Activated CD4-positive, alpha-beta T cell treated with anti-CD3 and anti-CD28 coated beads, Interleukin-2, amount 10 ng/mL, durations not matched to agents 7 days and 5 days (primary cell): ENCODE measurements around the gene OR14C36. TPM values are rescaled to one million over a fixed set of nuclear protein-coding genes. Genes with fewer than 3 reads are reported as not detected.
"Not testable (repeated sequence)": the region's sequence is repeated elsewhere in the genome, so short reads cannot be mapped to it uniquely, and the experiment has no call there.

Experiments
- CTCF ChIA-PET: fragments of 350-600 bp; sonication (Branson Sonifier 250); formaldehyde crosslinking; loops from one replicate; lab custom pipeline; 2021; ENCODE audit warnings: antibody characterized with exemption; lab: Charles Lee
- POLR2A ChIA-PET: fragments of 350-600 bp; sonication (Branson Sonifier 250); formaldehyde crosslinking; loops from one replicate; lab custom pipeline; 2021; ENCODE audit warnings: antibody characterized with exemption; lab: Charles Lee
- DNase-seq: peaks from one replicate; pipeline ENCODE4 v3.0.0-alpha.2; 2020
- H3K27ac Mint-ChIP-seq: one replicate; pipeline ENCODE4 v1.8.0; 2021; ENCODE audit warnings: mild to moderate bottlenecking, moderate library complexity, mixed read lengths
- H3K27me3 Mint-ChIP-seq: one replicate; pipeline ENCODE4 v1.8.0; 2021; ENCODE audit warnings: mixed read lengths
- H3K36me3 Mint-ChIP-seq: one replicate; pipeline ENCODE4 v1.8.0; 2021; ENCODE audit warnings: low read depth, mixed read lengths
- H3K4me1 Mint-ChIP-seq: one replicate; pipeline ENCODE4 v1.8.0; 2021; ENCODE audit warnings: mixed read lengths
- H3K4me3 Mint-ChIP-seq: one replicate; pipeline ENCODE4 v1.8.0; 2021; ENCODE audit warnings: mild to moderate bottlenecking, moderate library complexity, mixed read lengths
- H3K9me3 Mint-ChIP-seq: one replicate; pipeline ENCODE4 v1.8.0; 2021; ENCODE audit warnings: mixed read lengths
- total RNA-seq, 2 experiments: library from RNA; stranded (reverse); gene quantifications; one replicate each; pipeline ENCODE4 v1.2.3, GENCODE V29; 2021

The OR14C36 gene, protein sequence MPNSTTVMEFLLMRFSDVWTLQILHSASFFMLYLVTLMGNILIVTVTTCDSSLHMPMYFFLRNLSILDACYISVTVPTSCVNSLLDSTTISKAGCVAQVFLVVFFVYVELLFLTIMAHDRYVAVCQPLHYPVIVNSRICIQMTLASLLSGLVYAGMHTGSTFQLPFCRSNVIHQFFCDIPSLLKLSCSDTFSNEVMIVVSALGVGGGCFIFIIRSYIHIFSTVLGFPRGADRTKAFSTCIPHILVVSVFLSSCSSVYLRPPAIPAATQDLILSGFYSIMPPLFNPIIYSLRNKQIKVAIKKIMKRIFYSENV
- not detected for total RNA-seq

DNA sequence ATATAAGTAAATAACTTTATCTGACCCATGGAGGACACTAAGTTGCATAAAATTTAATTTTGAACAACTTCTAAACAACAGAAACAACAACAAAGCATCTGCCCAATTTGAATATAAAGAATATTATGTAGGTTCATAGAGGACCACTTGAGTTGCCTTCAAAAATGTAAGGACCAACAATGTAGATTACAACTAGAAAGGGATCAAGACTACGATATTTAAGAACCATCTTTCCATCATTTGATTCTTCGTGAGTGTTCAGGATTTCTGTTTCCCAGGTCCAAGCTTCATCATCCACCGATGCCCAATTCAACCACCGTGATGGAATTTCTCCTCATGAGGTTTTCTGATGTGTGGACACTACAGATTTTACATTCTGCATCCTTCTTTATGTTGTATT lies at the start of gene OR14C36:
Gene OR14C36, plus strand, starts transcription at position 301 of the 400 bp plus-strand sequence. Its CDS starts 0 bp downstream, at position 301.
- Mint-ChIP-seq H3K36me3 (no peaks in the 10 kb centered on the region), H3K9me3 (no peaks in the 10 kb centered on the region), H3K27ac (no peak within 1 kb of the TSS), H3K27me3 (no peaks in the 10 kb centered on the region), H3K4me1 (no peaks in the 10 kb centered on the region), H3K4me3 (no peak within 1 kb of the TSS)
- CTCF ChIA-PET = no interaction called here
- DNase-seq = no peak
- POLR2A ChIA-PET = no interaction called here

DNA sequence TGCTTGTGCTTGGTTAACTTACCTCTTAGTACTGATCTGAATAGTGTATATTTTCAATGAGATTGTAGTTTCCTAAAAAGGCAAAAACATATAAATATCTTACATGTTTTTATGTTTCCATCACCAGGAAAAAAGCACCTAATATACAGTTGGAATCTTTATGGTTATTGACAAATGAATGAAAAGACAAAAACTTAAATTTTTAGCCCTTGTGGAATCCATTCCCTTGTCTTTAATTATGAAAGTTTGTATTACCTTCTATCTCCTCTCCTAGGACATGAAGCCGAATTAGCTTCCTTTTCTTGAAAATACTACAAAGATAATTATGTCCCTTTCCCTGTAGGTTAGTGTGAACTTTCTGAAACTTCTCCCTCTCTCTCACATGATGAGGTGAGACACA lies 45.3 kb upstream of the OR14C36 start, which contains the start of gene OR2T12:
Gene OR2T12, minus strand, starts transcription at position 101 of the 400 bp plus-strand sequence. CDS start 7,846 bp downstream, outside the sequence.
- no peaks in the 10 kb centered on the region for H3K9me3 Mint-ChIP-seq
- no peaks in the 10 kb centered on the region for H3K4me1 Mint-ChIP-seq
- POLR2A ChIA-PET = no interaction called here
- H3K27me3 Mint-ChIP-seq = no peaks in the 10 kb centered on the region
- DNase-seq = no peak
- no peak within 1 kb of the TSS for H3K27ac Mint-ChIP-seq
- CTCF ChIA-PET = no interaction called here
- H3K4me3 Mint-ChIP-seq = no peak within 1 kb of the TSS
- H3K36me3 Mint-ChIP-seq = no peaks in the 10 kb centered on the region

DNA sequence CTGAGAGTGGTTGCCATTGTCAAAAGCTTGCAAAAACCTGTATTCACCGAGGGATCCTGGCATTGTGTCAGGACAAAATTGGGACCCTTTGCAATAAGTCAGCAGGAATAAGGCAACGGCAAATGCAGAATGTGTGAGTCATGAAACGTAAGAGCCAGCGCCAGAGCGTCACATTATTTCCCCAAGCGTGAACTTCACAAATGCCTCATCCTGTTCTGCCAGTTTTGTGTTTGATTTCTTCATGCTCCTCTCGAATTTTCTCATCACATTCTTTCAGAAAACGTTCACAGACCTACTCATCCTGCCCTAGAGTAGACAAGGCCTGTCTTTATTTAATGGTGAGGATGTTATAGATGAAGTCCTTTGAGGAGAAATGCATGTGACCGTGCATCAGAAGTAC lies 42.9 kb upstream of the OR14C36 start:
- H3K9me3 Mint-ChIP-seq, CTCF ChIA-PET, POLR2A ChIA-PET: not testable (repeated sequence)

DNA sequence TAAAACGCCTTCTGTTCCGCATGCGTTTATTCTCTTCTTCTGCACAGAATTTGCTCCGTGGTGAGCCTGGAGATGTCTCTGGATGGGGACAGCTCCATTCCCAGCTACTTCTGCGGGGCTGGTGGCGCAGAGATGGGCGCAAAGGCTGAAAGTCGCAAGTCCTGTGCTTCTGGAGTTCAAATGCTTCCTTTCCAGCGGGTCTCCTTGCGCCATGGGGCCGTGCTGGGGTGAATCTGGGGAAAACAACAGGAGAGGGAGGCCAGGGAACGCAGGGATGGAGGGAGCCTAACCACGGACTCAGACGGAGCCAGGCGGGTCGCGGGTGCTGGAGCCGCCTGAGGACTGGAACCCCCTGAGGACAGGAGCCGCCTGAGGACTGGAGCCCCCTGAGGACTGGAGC lies 42.5 kb upstream of the OR14C36 start:
- ChIA-PET POLR2A (no interaction called here), CTCF (no interaction called here)

More for the DNA sequence above, 42.9 kb upstream of the OR14C36 start:
- H3K4me3 Mint-ChIP-seq, H3K27ac Mint-ChIP-seq, H3K27me3 Mint-ChIP-seq, DNase-seq, H3K36me3 Mint-ChIP-seq, H3K4me1 Mint-ChIP-seq: not testable (repeated sequence)

DNA sequence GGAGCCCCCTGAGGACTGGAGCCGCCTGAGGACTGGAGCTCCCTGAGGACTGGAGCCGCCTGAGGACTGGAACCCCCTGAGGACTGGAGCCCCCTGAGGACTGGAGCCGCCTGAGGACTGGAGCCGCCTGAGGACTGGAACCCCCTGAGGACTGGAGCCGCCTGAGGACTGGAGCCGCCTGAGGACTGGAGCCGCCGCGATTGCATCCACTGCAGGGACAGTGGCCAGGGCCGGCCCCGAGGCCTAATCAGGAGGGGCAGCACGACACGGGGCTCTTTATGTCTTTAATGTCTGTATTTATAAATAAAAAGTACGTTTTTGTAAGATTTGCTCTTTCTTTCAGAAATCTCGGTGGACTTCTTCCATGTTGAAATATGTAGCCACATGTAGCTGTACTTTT lies 41.8 kb upstream of the OR14C36 start:
- H3K4me3 Mint-ChIP-seq, H3K9me3 Mint-ChIP-seq, H3K27ac Mint-ChIP-seq, DNase-seq, POLR2A ChIA-PET, H3K27me3 Mint-ChIP-seq, H3K36me3 Mint-ChIP-seq, CTCF ChIA-PET, H3K4me1 Mint-ChIP-seq: not testable (repeated sequence)

More for the DNA sequence above, 42.5 kb upstream of the OR14C36 start:
- no peak overlapping the region for H3K4me3 Mint-ChIP-seq
- H3K27me3 Mint-ChIP-seq = no peaks in the 10 kb centered on the region
- H3K9me3 Mint-ChIP-seq = no peaks in the 10 kb centered on the region
- DNase-seq = no peak
- no peaks in the 10 kb centered on the region for H3K4me1 Mint-ChIP-seq
- no peak overlapping the region for H3K27ac Mint-ChIP-seq
- H3K36me3 Mint-ChIP-seq = no peaks in the 10 kb centered on the region

DNA sequence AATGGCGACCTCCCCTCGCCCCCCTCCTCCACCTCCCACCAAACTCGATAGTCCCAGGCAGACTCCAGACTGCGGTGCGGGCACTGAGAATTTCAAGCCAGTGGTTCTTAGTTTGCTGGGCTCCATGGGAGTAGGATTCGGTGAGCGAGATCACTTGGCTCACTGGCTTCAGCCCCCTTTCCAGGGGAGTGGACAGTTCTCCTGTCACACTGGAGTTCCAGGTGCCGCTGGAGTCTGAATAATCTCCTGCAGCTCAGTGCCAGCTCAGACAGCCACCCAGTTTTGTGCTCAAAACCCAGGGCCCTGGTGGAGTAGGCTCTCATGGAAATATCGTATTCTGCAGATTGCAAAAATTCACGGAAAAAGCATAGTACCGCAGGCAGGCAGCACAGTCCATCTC lies 31.8 kb upstream of the OR14C36 start:
- H3K27ac Mint-ChIP-seq = no peak overlapping the region
- peaks cover 3% of the 10 kb centered on the region for H3K9me3 Mint-ChIP-seq
- POLR2A ChIA-PET = no interaction called here
- H3K4me1 Mint-ChIP-seq = no peaks in the 10 kb centered on the region
- no peak for DNase-seq
- CTCF ChIA-PET = no interaction called here
- no peak overlapping the region for H3K4me3 Mint-ChIP-seq
- no peaks in the 10 kb centered on the region for H3K27me3 Mint-ChIP-seq
- no peaks in the 10 kb centered on the region for H3K36me3 Mint-ChIP-seq

DNA sequence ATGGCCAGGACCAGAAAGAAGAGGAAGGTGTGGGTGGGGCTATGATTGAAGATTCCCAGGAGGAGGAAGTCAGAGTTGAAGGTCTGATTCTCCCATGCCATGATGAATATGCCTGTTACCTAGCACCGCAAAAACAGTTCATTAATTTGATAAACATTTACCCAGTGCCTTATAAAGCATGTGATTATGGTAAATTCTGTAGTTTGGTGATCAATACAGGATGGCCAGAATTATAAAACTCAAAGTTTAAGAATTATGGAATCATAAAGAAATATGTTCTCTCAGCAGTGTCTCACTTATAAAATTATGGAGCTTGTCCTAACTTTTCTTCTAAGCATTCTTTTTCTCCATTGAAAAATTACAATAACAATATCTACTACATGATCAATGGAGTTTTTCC lies 24.1 kb upstream of the OR14C36 start, which contains the start of gene OR2M7:
Gene OR2M7, minus strand, starts transcription at position 101 of the 400 bp plus-strand sequence. Its CDS starts 0 bp downstream, at position 101.
- POLR2A ChIA-PET = no interaction called here
- H3K9me3 Mint-ChIP-seq = no peaks in the 10 kb centered on the region
- no peaks in the 10 kb centered on the region for H3K27me3 Mint-ChIP-seq

DNA sequence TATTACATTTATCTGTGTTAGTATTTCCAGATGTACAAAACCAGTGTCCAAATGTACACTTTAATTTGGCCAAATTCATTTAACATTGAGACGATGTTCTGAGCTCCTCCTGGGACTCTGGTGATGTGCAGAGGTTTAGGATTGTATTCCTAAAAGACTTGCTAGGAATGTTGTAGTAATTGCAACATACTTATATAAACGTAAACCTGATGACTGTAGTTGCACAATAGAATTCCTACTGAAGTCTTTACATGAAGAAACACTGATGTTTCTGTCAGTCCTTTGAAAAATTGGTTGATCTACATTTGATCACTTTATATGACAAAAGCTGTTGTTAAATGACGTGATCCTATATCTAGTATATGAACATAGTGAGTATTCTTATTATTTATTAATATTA lies 5.1 kb upstream of the OR14C36 start:
- H3K4me1 Mint-ChIP-seq = no peaks in the 10 kb centered on the region
- no peaks in the 10 kb centered on the region for H3K9me3 Mint-ChIP-seq
- ChIA-PET POLR2A (no interaction called here), CTCF (no interaction called here)
- H3K27ac Mint-ChIP-seq = no peak overlapping the region
- no peak overlapping the region for H3K4me3 Mint-ChIP-seq
- no peaks in the 10 kb centered on the region for H3K27me3 Mint-ChIP-seq
- DNase-seq = no peak
- no peaks in the 10 kb centered on the region for H3K36me3 Mint-ChIP-seq

More for the DNA sequence above, 24.1 kb upstream of the OR14C36 start, which contains the start of gene OR2M7:
- no peak for DNase-seq
- CTCF ChIA-PET = no interaction called here
- no peaks in the 10 kb centered on the region for H3K36me3 Mint-ChIP-seq
- no peak within 1 kb of the TSS for H3K4me3 Mint-ChIP-seq
- H3K4me1 Mint-ChIP-seq = no peaks in the 10 kb centered on the region
- H3K27ac Mint-ChIP-seq = no peak within 1 kb of the TSS

DNA sequence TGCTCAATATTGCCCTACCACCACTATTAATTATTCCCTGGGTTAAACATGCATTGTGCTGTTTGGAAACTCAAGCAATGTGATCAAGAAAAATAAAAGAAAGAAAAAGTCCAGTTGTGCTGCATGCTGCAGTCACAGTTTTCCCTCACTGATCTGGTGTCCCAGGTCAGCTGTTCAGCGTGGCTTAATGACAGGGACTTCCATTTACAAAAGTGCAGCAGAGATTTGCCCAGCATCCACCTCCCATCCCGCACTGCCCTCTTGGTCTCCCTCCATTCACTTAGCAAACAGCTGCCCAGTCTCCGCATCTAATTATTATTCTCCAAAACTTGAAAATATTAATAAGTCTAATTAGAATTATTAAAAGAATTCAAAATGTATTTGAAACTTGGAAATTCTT lies 10.8 kb downstream of the OR14C36 start:
- CTCF ChIA-PET = no interaction called here
- Mint-ChIP-seq H3K9me3 (no peaks in the 10 kb centered on the region), H3K36me3 (no peaks in the 10 kb centered on the region)

DNA sequence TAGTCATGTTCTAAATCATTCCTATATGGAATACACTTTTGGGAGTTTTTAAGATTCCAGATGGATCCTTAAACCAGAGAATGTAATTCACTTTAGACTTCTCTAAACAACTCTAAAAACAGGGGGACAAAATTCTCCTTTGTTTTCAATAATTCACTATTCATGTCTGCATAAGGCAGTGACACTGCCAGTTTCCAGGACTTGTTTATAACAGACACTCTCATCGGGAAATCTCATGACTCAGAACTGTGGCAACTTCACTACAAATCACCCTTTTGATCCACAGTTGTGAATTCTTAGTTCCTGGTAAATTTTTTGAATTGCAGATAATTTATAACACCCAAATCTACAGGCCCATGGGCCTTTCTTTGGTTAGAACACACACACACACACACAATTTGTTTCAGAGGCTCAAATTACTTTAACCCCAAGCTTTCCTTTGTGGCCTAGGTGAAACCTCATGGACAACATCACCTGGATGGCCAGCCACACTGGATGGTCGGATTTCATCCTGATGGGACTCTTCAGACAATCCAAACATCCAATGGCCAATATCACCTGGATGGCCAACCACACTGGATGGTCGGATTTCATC lies 12.6 kb downstream of the OR14C36 start, which contains the start of gene OR2T4:
Gene OR2T4, plus strand, starts transcription at position 545 of the 595 bp plus-strand sequence. Its CDS starts 0 bp downstream, at position 545.
- H3K27me3 Mint-ChIP-seq = no peaks in the 10 kb centered on the region
- ChIA-PET POLR2A (no interaction called here), CTCF (no interaction called here)
- H3K36me3 Mint-ChIP-seq = no peaks in the 10 kb centered on the region
- DNase-seq = no peak
- H3K4me3 Mint-ChIP-seq = no peak within 1 kb of the TSS
- H3K4me1 Mint-ChIP-seq = no peaks in the 10 kb centered on the region
- H3K9me3 Mint-ChIP-seq = no peaks in the 10 kb centered on the region
- no peak within 1 kb of the TSS for H3K27ac Mint-ChIP-seq

More for the DNA sequence above, 10.8 kb downstream of the OR14C36 start:
- no peak overlapping the region for H3K4me3 Mint-ChIP-seq
- no peaks in the 10 kb centered on the region for H3K4me1 Mint-ChIP-seq
- H3K27me3 Mint-ChIP-seq = no peaks in the 10 kb centered on the region
- POLR2A ChIA-PET = no interaction called here
- no peak for DNase-seq
- no peak overlapping the region for H3K27ac Mint-ChIP-seq

DNA sequence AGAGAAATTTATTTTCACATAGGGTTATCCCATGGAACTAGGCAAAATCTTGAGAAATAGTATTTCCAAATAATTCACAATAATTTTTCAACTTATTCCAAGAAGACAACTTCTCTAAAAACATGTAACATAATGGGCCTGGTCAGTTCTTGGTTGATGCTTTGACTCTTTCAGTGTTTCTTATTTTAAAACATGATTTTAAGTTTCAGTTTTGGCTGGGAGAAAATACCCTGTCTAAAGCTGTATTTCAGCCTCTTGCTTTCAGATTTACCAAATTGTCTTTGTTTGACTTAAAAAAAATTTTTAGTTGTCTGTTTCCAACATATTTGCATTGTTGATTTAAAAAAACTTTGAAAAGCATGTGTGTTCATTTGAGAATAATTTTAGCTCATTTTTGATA lies 18.0 kb downstream of the OR14C36 start:
- H3K4me1 Mint-ChIP-seq = no peaks in the 10 kb centered on the region
- H3K36me3 Mint-ChIP-seq = no peaks in the 10 kb centered on the region
- H3K27me3 Mint-ChIP-seq = no peaks in the 10 kb centered on the region
- ChIA-PET POLR2A (no interaction called here), CTCF (no interaction called here)
- no peak overlapping the region for H3K4me3 Mint-ChIP-seq
- no peak for DNase-seq
- H3K9me3 Mint-ChIP-seq = no peaks in the 10 kb centered on the region
- no peak overlapping the region for H3K27ac Mint-ChIP-seq

DNA sequence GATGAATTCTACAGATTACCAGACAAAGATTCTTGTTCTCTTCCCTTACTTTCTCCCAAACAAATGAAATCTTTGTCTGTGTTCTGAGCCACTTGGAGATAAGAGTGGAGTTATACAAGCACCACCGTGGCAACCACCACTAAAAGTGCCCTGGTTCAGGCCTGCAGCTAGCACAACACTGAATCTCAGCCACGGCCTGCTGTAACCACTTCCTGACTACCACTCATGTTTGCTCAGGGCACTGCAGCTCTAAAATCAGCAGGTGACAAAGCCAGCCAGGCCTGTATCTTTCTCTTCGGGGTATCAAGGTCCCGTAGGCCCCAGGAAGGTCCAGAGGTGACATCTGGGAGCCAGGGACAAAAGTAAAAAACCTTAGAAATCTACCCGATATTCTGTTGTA lies 23.8 kb downstream of the OR14C36 start:
- H3K4me1 Mint-ChIP-seq = peaks cover 3% of the 10 kb centered on the region
- ChIA-PET POLR2A (no interaction called here), CTCF (no interaction called here)

DNA sequence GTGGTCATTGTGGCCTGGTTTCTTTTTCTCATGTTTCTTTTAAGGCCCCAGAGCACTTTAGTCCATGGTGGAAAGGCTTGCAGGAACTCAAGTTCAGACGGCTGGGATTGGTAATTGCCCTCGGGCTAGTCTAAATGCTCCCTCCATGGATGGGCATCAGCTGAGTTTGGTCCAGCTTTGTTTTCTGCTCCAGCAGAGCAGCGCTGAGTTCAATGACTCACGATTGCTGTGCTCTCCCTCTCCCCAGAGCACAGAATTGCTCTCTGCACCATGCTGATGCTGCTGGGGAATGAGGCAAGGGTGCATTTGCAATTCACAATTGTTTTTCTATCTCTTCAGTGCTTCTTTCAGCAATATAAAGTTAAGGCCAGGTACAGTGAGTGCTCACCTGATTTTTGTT lies 25.2 kb downstream of the OR14C36 start:
- Mint-ChIP-seq H3K36me3 (no peaks in the 10 kb centered on the region), H3K9me3 (no peaks in the 10 kb centered on the region), H3K4me1 (peaks cover 3% of the 10 kb centered on the region), H3K27me3 (no peaks in the 10 kb centered on the region), H3K4me3 (no peak overlapping the region), H3K27ac (no peak overlapping the region)
- DNase-seq = no peak
- CTCF ChIA-PET = no interaction called here
- POLR2A ChIA-PET = no interaction called here

More for the DNA sequence above, 23.8 kb downstream of the OR14C36 start:
- Mint-ChIP-seq H3K36me3 (no peaks in the 10 kb centered on the region), H3K27ac (no peak overlapping the region), H3K4me3 (no peak overlapping the region), H3K27me3 (no peaks in the 10 kb centered on the region), H3K9me3 (no peaks in the 10 kb centered on the region)
- no peak for DNase-seq
